T1000 (cell line): ENCODE results near the gene MAPK11.

ENCODE experiments used
- DNase-seq: peaks from one replicate; lab custom pipeline; 2025; ENCODE audit warnings: mixed read lengths; lab: John Stamatoyannopoulos, UW

The MAPK11 gene

GRCh38 chr22:50269970-50270665 lies at the start of gene MAPK11:
Gene MAPK11, minus strand, starts transcription at chr22:50270380. Its CDS starts 88 bp downstream, at chr22:50270292.
- no peak for DNase-seq

DNA sequence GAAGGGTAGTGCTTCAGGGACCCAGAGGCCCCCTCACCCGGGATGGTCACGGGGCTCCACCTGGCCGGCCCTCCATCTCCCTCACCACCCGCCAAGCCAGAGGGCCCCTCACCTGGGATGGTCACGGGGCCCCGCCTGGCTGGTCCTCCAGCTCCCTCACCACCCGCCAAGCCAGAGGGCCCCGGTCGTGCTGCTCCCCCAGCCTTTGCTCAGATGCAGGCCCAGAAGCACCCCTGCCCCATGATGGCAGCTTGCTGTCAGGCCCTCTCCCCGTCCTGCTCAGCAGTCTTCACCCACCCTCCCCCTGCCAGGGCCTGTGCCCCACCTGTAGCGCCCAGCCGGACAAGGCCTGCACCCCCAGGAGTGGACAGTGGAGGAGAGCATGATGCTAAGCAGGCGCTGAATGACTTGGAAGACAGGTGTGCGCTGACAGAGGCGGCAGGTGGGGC lies 49.3 kb upstream of the MAPK11 start:
- DNase-seq: no peak

DNA sequence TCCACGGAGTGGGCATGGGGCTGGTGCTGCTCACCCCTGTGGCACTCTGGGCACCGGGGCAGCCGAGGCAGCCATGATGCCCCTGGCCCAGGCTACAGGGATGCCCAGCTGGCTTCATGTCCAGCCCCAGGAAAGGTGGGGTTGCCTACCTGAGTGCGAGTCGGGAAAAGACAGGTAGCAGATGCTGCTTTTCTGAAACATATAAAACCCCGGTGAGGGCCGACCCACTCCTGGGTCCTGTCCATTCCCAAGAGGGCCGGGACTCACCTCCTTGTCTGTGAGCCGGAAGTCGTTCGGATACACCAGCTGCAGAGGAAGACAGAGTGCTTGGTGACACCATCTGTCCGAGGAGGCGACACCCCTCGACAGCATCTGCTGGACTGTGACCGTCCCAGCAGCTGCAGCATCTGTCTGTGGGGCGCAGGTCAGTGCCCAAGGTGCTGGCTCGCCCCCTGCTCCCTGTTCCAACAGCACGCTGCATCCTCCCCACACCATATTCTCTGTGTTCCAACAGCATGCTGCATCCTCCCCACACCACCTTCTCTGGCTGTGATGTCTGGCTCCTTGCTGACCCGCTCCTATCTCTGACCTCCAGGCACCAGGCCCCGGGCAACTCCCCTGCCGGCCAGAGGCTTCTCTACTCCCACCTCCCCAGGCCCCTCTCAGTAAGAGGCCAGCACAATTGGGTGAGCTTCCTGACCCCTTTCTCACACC lies 48.7 kb upstream of the MAPK11 start:
- no peak for DNase-seq

DNA sequence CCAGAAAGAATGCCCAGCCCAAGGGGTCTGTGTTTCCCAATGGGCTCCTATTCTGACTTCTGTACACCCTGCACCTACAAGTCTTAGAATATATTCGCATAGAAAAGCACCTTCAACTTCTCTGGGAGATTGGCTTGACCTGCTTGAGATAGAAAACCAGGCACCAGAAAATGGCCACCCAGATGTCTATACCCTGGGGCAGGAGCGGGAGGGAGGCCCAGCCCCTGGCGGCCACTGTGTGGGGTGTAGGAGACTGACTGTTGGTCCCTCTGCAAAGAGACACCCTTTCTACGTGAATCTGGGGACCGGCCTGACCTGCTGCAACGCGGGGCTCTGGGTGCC lies 48.1 kb upstream of the MAPK11 start:
- DNase-seq: no peak

GRCh38 chr22:50317674-50318073 lies 47.5 kb upstream of the MAPK11 start:
- DNase-seq: no peak

DNA sequence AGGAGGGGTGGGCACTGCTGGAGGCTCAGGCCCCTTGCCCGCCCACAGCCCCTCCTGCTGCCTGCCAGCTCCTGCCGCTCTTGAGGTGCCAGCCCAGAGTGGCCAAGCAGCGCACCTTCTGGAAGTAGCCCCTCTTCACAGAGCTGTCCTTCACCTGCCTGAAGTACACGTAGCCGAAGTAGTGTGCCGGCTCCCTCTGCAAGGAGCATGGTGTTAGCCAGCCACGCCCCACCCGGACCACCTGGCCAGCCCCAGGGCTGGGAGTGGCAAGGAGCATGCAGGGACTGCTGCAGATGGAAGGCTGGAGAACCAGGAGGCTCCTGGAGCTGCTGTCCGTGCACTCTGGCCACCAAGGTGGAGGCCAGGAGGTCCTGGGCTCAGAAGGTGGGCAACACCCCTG lies 47.0 kb upstream of the MAPK11 start:
- DNase-seq: no peak

DNA sequence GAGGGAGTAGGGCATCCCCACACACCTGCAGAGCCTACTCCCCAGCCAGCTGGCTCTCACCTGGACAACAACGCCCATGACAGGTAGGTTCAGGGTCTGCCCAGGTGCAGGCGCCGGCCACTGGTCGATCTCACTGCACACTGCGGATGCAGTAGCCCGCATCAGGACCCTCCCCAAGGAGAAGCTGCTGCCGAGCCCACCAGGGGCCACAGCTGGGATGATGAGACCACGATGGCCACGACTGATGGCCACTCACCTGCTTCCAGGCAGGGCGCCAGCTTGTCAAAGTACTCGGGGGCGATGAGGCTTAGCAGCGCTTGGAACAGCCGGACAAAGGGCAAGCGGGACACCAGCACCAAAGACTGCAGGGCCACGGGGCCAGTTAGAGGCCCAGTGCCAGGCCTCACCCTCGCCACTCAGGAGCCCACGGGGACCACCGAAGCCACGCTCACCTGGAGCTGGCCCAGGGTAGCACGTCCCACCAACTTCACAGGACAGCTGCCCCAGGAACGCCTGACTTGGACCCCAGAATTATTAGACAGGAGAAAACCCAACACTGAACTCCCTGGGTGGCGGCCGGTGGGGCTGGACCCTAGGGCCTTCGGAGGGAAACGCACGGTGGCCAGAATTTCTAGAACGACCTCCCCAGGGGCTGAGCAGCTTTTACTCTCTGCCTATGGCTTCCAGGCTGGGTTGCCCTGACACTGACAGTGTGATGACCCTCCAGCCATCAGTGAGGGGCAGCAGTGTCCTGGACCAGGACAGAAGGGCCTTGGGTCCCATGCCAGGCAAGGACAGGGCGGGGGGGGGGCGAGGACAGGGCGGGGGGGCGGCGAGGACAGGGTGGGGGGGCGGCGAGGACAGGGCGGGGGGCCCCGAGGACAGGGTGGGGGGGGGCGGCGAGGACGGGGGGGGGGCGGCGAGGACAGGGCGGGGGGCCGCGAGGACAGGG lies 46.2 kb upstream of the MAPK11 start:
- no peak for DNase-seq

- no peak for DNase-seq
Observed at GRCh38 chr22:50315289-50316113, 45.3 kb upstream of the MAPK11 start.

- DNase-seq: no peak
Observed at GRCh38 chr22:50314455-50315288, 44.5 kb upstream of the MAPK11 start.

DNA sequence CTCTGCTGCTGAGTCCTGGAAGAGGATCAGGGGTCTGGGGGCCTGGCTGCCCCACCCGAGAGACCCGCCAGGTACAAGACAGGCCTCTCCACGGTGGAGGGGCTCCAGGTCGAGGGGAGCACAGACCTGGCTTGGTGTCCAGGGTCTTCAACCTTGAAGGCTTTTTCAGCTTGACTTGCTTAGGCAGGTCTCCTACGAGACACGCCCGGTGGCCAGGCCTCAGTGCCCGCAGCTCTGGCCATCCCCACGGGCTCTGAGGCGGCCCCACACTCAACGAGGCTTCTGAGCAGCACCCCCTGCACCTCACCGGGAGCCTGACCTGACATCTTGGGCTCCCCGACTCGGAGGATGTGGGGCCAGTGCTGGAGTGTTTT lies 43.9 kb upstream of the MAPK11 start:
- no peak for DNase-seq

- DNase-seq: no peak
Observed at GRCh38 chr22:50313600-50313999, 43.4 kb upstream of the MAPK11 start.

DNA sequence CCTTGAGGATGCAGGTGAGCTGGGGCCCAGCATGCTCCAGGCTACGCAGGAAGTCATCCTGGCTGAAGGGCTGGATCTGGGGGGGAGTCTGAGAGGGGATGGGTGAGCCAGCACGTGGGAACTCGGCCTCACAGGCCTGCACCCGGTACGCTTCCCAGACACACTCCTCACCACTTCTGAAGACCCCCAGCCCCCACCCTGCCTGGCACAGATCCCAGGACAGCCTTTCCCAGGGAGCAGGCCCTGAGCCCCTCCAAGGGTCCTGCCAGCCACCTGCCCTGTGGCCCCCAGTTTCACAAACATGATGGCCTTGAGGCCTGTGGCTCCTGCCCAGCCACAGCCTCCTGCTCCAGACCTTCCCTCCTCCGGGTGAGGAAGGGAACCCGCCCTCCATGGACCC lies 42.8 kb upstream of the MAPK11 start:
- DNase-seq: no peak

DNA sequence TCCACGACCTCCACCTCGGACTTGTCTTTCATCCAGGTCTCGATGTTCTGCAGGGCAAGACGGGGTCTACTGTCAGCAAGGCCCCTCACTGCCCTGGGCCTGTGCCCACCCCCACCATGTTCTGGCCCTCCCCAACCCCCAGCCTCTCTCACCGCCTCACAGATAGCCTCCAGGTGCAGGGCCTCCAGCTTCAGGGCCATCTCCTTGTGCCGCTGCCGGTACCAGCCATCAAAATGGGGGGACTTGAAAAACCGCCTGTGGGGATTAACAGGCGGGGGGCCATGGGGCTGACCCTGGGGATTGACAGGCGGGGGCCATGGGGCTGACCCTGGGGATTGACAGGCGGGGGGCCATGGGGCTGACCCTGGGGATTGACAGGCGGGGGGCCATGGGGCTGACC lies 42.2 kb upstream of the MAPK11 start:
- DNase-seq: no peak

DNA sequence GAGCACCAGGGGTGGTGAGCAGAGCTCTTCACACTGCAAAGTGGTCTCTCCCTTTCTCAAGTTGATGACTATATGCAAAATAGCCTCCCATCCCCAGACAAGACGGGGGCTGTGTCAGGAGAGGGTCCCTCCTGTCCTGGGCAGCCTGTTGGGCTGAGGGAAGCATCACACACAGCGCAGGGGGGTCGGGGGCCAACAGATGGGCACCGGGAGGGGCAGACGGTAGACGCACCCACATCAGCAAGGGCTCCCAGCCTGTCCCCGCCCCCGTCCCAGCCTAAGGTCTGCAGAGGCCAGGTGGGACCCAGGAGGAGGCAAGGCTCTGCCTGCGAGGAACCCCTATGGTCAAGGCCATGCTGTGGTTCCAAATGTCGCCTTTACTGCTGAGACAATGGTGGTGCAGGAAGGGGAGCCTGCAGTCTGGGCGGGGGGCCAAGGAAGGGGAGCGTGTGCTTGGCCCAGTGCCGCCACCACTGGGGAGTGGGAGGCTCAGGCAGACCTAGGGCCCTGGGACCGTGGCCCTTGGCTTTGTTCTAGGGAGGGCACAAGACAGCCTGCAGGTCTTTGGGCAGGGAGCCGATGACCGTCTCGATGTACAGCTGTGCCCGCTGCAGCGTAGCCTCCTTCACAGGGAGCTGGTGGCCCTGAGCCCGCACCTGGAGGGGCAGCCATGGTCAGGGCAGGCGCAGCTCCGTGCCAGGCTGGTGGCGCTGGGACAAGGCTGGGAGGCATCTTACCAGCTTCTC lies 41.6 kb upstream of the MAPK11 start:
- no peak for DNase-seq

DNA sequence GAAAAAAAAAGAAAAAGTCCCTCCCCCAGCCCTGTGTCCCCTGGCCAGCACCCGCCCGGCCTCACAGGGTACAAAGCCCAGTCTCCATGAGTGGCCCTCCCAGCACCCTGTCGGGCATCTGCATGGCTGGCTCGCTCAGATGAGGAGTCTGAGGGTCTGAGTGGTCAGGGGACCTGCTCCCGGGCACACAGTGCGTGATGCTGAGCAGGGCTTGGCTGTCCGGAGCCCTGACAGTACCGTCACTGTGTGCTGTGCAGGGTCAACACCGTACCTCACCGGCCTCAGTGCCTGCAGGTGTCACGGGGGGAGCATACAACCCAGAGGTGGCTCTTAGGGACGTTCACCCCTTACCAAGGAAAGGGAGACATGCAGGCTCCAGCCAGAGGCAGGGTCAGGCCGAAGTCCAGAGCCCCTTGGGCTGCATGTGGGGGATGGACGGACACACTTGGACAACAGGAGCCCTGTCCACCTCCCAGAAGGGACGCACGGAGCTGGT lies 40.8 kb upstream of the MAPK11 start:
- DNase-seq: no peak

GRCh38 chr22:50310031-50310722 lies 40.0 kb upstream of the MAPK11 start:
- DNase-seq: no peak

GRCh38 chr22:50309601-50309991 lies 39.4 kb upstream of the MAPK11 start:
- DNase-seq: no peak

DNA sequence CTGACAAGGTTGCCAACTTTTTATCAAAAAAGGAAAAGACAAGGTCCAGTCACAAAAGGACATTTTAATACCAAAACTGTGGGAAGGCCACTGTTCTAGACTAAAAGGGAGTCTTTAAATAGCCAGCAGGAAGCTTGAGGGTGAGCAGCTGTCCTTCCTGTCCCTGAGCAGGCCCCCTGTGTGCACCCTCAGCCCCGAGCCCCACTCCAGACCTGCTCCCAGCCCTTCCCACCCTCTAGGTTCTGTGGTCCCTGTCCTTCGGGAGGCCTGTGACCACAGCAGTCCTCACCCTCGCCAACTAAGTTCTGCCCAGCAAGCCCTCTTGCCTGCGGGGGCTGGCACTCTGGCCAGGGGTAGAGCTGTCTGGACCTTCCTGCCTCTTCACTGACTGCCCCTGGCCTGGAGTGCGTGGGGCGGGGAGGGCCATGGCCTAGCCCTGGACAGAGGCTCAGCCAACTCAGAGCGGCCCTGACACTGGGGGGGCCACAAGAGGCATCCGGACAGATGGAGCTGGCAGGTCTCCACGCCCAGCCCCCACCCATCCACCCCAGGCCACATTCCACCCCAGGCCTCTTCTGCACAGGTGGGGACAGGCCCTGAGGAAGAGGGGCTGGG lies 38.9 kb upstream of the MAPK11 start:
- no peak for DNase-seq

GRCh38 chr22:50308597-50308935 lies 38.4 kb upstream of the MAPK11 start:
- no peak for DNase-seq
